Measurements from ENCODE around the gene HPCAL4. TPM values are rescaled to one million over a fixed set of nuclear protein-coding genes. Genes with fewer than 3 reads are reported as not detected.

HPCAL4 gene
- total RNA-seq, 2 donors from 2014 or later = 0.66 to 9.1 TPM

- H3K36me3 ChIP-seq (replicated peaks in 1 of 2; ENCODE audit: insufficient read depth in 1 of 2, low read depth in 2 of 2) = no peaks in the 10 kb centered on the region
- WGBS, 2 donors = 72 to 85% methylated on average over 5 of the region's 5 CpGs
- H3K4me1 ChIP-seq = no peaks in the 10 kb centered on the region
- intact Hi-C loops (cut with DNase I) = no loop called here
- no peaks in the 10 kb centered on the region for H3K27me3 ChIP-seq
- no peak overlapping the region for H3K4me3 ChIP-seq
- ATAC-seq (no peak), DNase-seq (no peak)
- H3K9me3 ChIP-seq = no peaks in the 10 kb centered on the region
- H3K27ac ChIP-seq = no peak overlapping the region
- no peak for TF ChIP-seq CTCF (IDR thresholded peaks at IDR 0.05)
- TF ChIP-seq POLR2A (IDR thresholded peaks at IDR 0.05) = no peak
Measured at GRCh38 chr1:39659538-39659937, 31.7 kb downstream of the HPCAL4 start.

- intact Hi-C loops (cut with DNase I) = no loop called here
- ATAC-seq (no peak), DNase-seq (no peak)
- no peaks in the 10 kb centered on the region for H3K4me1 ChIP-seq
- H3K36me3 ChIP-seq (replicated peaks in 1 of 2; ENCODE audit: insufficient read depth in 1 of 2, low read depth in 2 of 2) = no peaks in the 10 kb centered on the region
- no peaks in the 10 kb centered on the region for H3K27me3 ChIP-seq
- 88 to 91% methylated on average over 7 to 12 of the region's 12 CpGs for WGBS, 2 donors
- H3K9me3 ChIP-seq = no peaks in the 10 kb centered on the region
- H3K4me3 ChIP-seq = no peak overlapping the region
- no peak for TF ChIP-seq POLR2A (IDR thresholded peaks at IDR 0.05)
- H3K27ac ChIP-seq = no peak overlapping the region
Measured at GRCh38 chr1:39659110-39659509, 32.1 kb downstream of the HPCAL4 start.

GRCh38 chr1:39657923-39658485 lies 33.2 kb downstream of the HPCAL4 start:
- intact Hi-C loops (cut with DNase I) = no loop called here
- peak; percentile 80 to 83 (median 80) for DNase-seq
- 16 to 23% methylated on average over 6 of the region's 6 CpGs for WGBS, 2 donors

GRCh38 chr1:39657402-39657801 lies 33.8 kb downstream of the HPCAL4 start:
- WGBS, 2 donors = 94% methylated on average over 3 of the region's 3 CpGs; no CpG with 5 or more reads in 1 of the 2 donors
- intact Hi-C loops (cut with DNase I) = no loop called here
- DNase-seq (no peak), ATAC-seq (no peak)
- TF ChIP-seq CTCF (IDR thresholded peaks at IDR 0.05) = no peak
- no peak for TF ChIP-seq POLR2A (IDR thresholded peaks at IDR 0.05)
- no peaks in the 10 kb centered on the region for H3K27me3 ChIP-seq
- no peaks in the 10 kb centered on the region for H3K9me3 ChIP-seq
- H3K4me1 ChIP-seq = peaks cover 10% of the 10 kb centered on the region
- no peak overlapping the region for H3K4me3 ChIP-seq
- no peaks in the 10 kb centered on the region for H3K36me3 ChIP-seq (replicated peaks in 1 of 2; ENCODE audit: insufficient read depth in 1 of 2, low read depth in 2 of 2)
- no peak overlapping the region for H3K27ac ChIP-seq

More at GRCh38 chr1:39657923-39658485, 33.2 kb downstream of the HPCAL4 start:
- TF ChIP-seq CTCF (IDR thresholded peaks at IDR 0.05) (peak; percentile 71 to 81 (median 74)), POLR2A (IDR thresholded peaks at IDR 0.05) (no peak)
- Histone ChIP-seq H3K27me3 (no peaks in the 10 kb centered on the region), H3K4me3 (no peak overlapping the region), H3K4me1 (peaks cover 8% of the 10 kb centered on the region), H3K9me3 (no peaks in the 10 kb centered on the region), H3K36me3 (replicated peaks in 1 of 2; ENCODE audit: insufficient read depth in 1 of 2, low read depth in 2 of 2) (no peaks in the 10 kb centered on the region), H3K27ac (no peak overlapping the region)
- ATAC-seq = peak; percentile 82

- Histone ChIP-seq H3K27me3 (no peaks in the 10 kb centered on the region), H3K4me3 (no peak overlapping the region), H3K27ac (no peak overlapping the region), H3K9me3 (no peaks in the 10 kb centered on the region), H3K4me1 (peaks cover 14% of the 10 kb centered on the region), H3K36me3 (replicated peaks in 1 of 2; ENCODE audit: insufficient read depth in 1 of 2, low read depth in 2 of 2) (no peaks in the 10 kb centered on the region)
- intact Hi-C loops (cut with DNase I) = no loop called here
- ATAC-seq (no peak), DNase-seq (no peak)
- 74 to 75% methylated on average over 2 of the region's 2 CpGs for WGBS, 2 donors
- TF ChIP-seq CTCF (IDR thresholded peaks at IDR 0.05) = no peak
- TF ChIP-seq POLR2A (IDR thresholded peaks at IDR 0.05) = no peak
Measured at GRCh38 chr1:39656391-39656790, 34.8 kb downstream of the HPCAL4 start.

Data from body of pancreas (tissue), 4 donors.